Effector CD8-positive, alpha-beta T cell (primary cell): Measurements from ENCODE around the gene DLGAP1.
A peak's percentile ranks its signal among the peaks of the same experiment; 100 is the strongest.

Experiments used
- DNase-seq: peaks from one replicate; lab custom pipeline; 2025; lab: John Stamatoyannopoulos, UW

The DLGAP1 gene

DNA sequence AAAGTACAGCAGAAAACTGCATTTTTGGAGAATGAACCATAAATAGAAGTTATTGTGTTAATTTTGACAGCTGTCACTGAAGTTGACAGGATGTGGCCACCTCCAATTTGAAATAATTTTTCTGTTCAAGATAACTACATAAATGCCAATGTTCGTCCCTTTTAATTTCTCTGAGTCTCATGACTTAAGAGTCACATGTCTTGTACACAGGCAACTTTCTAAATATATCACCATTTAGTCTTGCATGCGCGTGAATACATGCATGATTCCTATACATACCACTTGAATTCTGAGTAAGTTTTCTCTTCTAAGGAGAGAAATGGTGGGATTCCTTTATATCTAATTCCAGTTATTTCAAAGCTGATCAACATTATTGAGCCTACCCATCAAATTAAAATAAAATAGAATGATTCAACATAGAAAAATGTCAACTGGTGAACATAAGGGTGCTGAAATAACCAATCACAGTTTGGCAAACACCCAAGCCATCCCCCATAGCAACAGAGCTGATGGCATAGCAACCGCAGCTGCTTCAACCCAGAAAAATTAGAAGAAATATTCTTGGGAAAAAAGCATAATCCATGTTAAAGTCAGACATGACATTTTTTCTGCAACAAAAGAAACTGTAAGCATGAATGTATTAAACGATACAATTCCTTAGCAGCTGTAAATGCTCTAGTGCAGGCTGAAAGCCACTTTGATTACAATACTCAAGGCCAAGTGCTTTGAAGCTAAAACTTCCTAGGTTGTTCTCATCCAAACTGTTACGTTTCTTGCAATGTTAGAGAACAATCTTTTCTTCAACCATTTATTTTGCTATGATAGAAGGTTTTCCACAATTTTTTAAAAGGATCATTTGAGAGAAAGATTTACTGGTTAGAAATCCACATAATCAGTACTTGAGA, 282.7 kb downstream of the DLGAP1 start:
- no peak for DNase-seq

DNA sequence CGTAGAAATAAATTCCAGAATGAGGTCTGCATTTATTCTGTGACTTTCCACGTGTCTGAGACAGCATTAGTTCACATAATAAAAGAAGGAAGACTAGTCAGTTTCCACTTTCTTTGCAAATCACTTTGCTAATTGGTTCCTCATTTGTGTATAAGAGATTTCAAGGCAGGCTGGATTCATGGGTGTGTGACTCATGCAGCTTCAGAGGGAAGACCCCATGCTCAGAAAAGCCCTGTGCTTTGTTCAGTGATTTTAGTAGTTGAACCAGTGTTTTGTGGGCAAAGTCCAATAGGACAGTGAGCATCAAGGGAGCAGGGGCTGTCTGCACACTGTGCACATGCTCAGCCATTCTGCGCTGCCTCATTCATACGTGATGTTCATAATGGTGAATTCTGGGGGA, 297.8 kb downstream of the DLGAP1 start:
- no peak for DNase-seq

DNA sequence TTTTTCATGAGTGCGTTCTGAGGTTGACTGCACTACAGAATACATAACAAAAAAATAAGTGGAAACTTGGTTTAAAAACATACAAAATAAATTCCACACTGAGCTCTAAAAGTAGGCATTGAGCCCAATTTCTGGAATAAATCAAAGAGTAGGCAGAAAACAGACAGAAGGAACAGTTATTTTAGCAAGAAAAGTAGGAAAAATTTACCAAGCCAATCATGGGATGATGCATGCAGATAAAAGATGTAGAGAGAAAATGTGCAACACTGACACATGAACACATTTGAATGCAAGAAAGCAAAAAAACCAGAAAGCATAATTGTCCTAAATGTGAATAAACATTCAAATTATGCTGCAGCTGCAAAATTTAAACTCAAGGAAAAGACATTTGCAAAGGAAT, 308.3 kb downstream of the DLGAP1 start:
- no peak for DNase-seq

DNA sequence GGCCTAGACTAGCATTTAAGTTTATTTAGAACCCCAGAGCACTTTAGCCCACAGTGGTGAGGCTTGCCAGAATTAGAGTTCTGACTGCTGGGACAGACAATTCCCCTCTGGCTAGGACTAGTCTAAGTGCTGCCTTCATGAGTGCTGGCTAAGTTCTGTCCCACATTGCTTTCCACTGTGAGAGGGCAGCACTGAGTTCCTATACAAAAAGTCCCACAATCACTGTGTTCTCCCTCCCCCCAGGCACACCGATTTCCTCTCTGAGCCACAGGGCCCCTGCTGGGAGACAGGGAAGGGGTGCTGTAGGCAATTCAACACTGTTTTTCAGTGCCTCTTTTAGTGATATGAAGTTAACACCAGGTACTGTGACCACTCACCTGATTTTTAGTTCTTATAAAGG, 310.9 kb downstream of the DLGAP1 start:
- DNase-seq, result no peak

DNA sequence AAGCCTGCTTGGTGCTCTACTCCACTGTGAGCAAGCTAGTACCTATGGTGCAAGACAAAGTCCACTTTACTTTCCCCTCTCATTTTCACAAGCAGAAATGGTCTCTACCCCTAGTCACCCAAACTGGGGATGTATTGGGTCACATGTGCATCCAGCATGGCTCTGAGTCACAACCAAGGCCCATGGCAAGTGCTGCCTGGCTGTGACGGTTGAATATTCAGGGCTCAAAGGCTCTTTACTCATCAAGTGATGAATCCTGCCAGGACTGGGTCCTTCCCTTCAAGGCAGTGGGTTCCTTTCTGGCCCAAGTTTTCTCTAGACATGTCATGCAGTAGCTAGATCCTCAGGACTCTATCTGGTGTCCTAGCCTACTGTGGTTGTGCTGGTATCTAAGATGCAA, 311.5 kb downstream of the DLGAP1 start:
- no peak for DNase-seq

DNA sequence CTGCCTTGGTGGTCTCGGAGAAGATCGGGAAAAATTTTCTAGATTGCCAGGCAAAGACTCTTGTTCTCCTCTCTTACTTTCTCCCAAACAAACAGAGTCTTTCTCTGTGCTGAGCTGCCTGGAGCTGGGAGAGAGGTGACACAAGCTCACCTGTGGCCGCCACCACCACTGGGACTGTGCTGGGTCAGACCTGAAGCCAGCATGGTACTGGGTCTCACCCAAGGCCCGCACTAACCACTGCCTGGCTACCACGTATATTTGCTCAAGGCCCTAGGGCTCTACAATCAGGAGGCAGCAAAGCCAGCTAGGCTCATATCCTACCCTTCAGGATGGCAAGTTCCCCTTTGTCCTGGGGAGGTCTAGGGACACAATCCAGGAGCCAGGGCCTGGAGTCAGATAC, 312.2 kb downstream of the DLGAP1 start:
- no peak for DNase-seq

DNA sequence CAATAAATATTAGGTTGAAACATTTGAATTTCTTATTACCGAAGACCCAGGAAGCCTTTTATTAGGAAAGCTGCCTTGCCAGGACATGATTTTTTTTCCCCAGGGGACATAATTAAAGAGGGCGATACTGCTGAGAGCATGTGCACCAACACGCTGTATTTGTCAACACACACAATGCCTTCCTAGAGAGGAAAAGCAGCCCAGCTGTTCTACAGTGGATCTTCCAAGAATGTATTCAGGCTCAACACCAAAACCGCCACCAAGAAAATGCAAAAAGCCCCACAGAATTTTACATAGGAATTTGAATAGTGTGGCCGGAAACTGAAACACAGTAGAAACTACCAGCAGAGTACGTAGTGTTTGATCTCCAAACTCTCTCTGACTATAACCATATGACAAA, 320.4 kb downstream of the DLGAP1 start:
- no peak for DNase-seq

DNA sequence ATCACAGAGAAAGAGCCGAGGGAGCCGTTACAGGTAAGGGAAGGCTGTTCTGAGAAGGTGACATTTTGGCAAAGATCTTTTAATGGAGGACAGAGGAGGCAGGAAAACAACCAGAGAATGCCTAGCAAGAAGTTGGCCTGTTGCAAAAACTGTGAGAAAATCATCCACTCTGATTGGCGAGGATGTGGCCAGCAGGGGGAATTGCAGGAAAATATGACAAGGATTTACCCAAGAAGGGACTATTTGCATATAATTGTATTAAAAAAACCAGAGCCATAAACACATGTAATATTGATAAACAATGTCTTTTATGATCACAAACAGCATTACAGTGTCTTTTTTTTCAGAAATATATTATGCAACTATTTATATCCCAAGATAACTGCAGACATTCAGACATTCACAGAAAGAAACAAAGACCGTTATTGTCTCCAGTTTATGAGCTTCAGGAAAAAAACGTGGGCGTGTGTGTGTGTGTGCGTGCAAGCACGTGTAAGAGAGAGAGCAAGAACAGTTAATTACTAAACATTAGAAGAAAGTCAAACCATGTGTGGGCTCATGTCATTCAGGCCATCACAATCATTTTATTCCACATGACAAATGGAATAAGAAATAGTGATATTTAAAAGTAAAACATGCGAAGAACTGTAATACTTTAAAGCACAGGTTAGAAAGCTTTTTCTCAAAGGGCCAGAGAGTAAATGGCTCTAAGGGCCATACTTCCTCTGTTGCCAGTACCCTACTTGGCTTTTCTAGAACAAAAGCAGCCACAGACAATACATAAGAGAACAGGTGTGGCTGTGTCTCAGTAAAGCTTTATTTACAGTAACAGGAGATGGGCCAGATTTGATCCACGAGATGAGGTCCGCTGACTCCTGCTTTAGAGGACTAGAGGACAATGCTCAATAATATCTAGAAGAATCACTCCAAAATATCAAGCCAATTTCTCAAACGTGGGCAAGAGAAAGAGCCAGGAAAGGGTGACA, 324.1 kb downstream of the DLGAP1 start:
- no peak for DNase-seq

DNA sequence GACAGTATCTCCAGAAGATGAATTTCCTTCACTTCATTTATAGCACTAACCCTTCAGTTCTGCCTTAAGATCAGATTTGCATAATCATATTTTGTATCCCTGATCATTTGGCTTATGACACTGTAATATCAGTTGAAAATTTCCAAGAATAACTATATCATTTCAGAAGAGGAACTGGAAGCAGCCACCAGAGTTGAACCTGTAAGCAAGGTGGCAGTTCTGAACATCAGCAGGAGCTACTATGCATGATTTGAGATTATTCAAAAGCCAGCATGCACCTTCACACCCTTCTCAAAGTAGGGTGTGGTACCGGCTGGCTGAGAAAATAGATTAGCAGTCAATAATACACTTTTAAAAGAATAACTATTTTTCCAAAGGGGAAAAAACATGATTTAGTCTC, 328.2 kb downstream of the DLGAP1 start:
- no peak for DNase-seq

DNA sequence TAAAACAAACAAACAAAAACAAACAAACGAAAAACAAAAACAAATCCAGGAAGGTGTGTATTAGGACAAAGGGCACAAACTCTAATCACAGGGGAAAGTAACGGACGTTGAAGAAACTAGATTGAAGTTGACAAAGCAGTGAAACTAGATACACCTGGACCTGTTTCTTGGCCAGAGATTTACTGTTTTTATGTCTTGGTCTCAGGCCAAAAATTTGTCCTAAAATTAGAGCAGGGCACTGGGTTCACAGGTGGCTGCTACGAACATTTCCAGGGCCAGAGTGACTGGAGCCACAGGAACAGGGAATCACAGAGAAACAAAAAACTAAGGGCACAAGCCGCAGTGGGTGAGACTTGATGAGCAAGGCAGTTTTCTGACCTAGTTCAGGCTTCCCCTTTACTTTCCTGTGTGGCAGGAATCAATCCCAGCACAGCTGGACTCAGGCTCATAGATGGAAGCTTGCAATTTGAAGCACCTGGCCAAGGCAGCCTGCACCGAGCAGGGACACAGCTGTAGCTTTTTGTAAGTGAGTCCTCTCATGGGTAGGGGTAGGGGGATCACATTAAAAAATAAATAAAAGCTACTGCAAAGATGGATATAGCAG, 329.4 kb downstream of the DLGAP1 start:
- no peak for DNase-seq

DNA sequence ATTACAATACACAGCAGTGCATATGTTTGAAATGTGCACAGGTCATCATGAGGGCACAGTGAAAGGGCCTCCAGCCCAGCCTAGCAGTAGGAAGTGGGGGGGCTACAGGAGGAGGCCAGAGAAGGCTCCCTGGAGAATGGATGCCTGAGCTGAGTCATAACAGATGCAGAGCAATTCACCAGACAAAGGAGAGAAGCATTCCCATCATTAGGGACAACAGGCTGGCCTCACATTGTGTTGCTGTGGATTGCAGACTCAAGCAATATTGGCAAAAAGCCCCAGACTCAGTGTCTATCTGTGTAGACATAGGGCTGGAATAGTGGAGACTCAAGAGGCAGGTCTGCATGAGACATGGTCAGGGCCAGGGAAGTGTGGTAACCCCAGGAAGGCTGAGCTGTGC, 329.9 kb downstream of the DLGAP1 start:
- DNase-seq, result no peak

DNA sequence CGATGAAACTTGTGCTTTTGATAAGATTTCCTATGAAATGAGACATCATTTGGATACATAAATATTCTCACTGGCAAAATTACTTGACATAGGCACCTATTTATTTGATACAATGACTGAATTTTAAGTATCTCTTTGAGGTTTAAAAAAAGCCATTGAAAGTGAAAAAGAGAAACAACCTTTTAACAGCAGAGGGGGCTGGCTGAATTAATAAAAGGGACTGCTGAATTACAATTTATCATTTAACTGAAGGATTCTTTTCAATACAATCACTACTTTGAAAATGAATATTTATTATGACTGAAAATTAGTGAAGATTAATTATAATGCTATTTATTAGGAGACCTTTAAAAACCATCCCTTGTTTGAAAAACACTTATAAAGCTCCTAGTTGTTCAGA, 335.3 kb downstream of the DLGAP1 start:
- DNase-seq, result no peak

DNA sequence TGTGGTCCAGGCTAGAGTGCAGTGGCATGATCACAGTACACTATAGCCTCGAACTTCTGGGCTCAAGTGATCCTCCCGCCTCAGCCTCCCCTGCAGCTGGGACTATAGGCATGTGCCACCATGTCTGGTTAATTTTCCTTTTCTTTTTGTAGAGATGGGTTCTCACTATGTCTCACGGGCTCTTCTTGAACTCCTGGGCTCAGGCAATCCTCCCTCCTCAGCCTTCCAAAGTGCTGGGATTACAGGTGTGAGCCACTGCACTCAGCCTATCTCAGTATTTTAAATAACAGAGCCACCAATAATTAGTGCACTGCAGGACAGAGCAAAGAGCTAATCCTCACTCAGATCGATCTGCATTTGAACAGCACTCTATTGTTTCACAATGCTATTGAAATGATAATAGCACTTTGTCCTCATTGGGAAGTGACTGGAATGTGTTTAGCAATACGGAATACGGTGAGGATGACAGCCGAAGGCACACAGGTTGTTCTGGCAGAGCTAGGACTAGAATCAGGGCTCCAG, 335.9 kb downstream of the DLGAP1 start:
- DNase-seq, result no peak

DNA sequence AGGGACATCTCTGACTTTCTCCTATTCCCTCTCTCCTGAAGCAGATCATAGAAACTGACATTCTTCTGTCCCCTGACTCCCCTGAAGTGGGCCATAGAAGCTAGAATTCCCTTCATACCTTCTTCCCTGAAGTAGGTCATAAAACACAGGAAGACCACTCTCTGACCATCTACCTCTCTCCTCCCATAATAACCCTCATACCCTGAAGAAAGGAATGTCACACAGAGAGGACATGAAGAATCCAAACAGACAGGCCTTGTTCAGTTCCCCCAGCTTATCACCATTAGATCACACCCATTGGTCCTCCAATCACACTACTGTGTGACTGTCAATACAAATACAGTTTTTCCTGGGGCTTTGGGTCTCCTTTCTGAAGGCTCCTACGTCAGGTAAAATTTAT, 347.1 kb downstream of the DLGAP1 start:
- DNase-seq, result no peak

DNA sequence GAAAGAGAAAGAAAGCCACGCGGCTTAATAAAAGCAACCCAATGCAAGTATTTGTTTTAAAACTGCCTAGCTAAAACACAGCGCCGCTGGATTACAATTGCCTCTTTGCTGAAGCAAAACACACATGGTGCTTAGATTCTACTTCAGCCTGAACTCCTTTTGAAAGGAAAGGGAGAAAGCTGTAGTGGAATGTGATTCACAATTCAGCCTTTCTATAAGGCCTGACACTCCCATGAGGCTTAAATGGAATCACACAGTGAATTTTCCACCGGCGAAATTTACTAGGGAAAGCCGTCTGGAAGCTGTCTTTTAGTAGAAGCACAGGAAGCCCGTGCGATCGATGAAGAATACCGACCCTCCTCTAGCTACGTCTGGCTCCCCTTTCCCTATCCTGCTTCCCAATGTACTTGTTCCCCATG, 348.0 kb downstream of the DLGAP1 start:
- DNase-seq, result no peak

DNA sequence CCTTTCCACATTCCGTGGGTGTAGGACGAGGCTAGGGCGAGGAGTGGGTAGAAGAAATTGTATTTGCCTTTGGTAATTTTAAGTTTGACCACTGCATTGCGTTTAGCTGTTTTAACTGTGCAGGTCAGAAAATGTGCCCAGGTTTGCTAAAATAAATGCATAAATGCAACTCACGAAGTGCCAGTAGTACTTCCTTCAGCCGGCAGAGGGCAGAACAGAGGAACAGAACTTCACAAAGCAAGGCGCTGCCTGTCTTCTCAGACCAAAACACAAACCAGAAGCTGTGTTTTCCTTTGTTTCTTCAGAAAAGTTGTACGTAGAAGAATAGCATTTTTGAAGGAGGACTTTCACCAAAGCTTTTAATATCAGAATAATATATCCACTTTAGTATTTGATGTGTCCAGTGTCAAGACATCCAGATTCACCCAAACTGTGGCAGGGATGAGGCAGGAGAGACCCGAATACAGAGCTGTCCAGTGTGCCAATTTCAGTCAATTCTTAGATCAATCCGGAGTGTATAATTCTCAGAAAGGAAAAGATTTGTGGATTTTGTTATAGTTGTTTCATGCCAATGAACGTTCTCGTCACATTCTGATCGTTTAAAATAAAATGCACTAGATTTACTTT, 348.6 kb downstream of the DLGAP1 start:
- DNase-seq, result peak; percentile 14

DNA sequence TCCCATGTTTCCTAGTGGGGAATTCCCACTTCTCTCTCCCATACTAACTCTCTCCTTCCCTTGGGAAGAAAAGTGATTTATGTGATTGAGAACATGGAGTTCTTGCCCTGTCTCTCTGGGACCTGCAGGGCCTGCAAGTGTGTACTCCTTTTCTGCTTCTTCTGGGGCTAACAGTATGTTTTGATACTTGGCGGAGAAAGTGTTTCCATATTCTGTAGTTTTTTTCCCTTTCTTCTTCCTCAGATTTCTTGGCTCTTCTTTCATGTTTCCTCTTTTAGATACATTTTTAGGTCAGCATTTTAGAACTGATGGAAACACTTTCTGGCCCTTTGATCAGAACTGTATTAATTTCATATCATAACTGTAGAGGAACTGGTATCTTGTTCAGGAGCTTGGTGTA, 352.2 kb downstream of the DLGAP1 start:
- no peak for DNase-seq

DNA sequence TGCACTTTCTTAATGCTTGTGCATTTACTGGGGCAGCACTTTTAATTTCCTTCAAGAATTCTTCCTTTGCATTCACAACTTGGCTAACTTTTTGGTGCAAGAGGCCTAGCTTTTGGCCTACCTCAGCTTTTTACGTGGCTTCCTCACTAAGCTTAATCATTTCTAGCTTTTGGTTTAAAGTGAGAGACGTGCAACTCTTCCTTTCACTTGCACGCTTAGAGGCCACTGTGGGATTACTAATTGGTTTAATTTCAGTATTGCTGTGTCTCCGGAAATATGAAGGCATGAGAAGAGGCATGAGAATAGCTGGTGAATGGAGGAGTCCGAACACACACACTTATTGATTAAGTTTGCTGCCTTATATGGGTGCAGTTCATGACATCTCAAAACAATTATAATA, 354.1 kb downstream of the DLGAP1 start:
- no peak for DNase-seq

DNA sequence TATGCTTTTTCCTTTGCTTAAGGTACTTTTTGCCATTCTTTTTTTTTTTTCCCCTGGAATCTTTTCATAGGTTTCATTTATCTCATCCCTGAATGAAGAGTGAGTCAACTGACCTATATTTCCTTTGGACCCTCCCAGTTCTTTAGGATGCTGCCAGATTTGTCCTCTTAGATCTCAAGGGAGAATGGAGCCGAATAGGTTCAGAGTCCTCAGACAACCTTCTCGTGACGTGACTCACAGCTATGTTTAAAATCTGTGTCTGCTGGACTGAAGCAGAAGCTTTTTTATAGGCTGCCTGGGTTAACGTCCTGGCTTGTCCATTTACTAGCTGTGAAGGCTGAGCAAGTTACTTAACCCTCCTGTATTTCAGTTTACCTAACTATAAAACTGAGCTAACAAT, 358.6 kb downstream of the DLGAP1 start:
- no peak for DNase-seq

DNA sequence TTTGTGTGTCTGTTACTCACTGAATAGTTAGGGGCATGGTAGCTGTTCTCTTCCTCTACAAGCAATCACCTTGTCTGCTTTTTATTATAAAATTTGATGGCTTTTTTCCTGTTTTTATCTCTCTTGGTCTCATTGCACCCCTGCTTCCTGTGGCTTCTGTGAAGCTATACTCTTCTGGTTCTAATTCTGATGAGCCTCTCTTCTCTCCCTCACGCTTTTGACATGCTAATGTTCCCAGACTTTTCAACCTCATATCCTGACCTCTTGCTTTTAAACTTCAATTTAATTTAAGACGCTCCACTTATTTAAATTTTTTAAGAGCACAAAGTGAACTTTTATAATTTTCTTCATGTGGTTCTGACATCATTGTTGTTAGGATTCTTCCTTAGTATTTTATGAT, 361.4 kb downstream of the DLGAP1 start:
- DNase-seq, result no peak

DNA sequence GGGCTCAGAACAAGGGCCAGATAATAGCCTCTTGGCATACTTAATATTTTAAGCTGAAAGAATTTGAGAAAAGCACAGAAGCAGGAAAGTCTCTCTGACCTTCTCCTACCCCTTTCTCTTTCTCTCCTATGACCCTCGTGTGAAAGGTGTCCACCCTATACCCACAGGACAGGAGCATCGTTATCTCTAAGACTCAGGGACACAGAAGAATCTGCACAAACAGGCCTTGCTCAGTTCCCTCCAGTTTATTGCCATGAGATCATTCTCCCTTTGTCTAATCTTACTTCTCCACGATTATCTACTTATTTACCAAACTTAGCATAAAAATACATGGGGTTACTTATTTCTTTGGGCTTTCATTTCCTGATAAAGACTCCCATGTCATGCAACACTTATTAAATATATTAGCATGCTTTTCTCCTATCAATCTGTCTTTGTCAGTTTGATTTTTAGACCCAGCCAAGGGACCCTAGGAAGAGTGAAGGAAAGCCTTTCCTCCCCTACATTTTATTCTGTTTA, 370.7 kb downstream of the DLGAP1 start:
- no peak for DNase-seq
